H1 (cell line): ENCODE results near the gene FGD5. TPM values are rescaled to one million over a fixed set of nuclear protein-coding genes. Genes with fewer than 3 reads are reported as not detected.

Source experiments
- CTCF ChIA-PET: fragments of 300-600 bp; sonication (Branson Sonifier 250); formaldehyde crosslinking; loops from one replicate; lab custom pipeline; 2021; ENCODE audit not compliant: partially characterized antibody; lab: Charles Lee
- POLR2A ChIA-PET: fragments of 300-600 bp; sonication (Branson Sonifier 250); formaldehyde crosslinking; loops from one replicate; lab custom pipeline; 2021; ENCODE audit warnings: inconsistent platforms; ENCODE audit not compliant: partially characterized antibody; lab: Charles Lee
- DNase-seq, 2 experiments: peaks; one replicate each; pipeline versions ENCODE4 v3.0.0 to v3.0.0-alpha.2; 2010 to 2022; ENCODE audit warnings: low spot score in 2 of 2, low read depth in 1 of 2, mixed read lengths in 1 of 2
- FAIRE-seq: peaks from 2 replicates; lab custom pipeline; 2011; peaks lifted over from hg19 to GRCh38; lab: Jason Lieb, UNC
- H2AFZ ChIP-seq: 2 replicates; pipeline ENCODE4 v1.8.1; 2012; ENCODE audit warnings: low read length, inconsistent platforms
- H2AK5ac ChIP-seq: 2 replicates; pipeline ENCODE4 v1.6.1; 2013; ENCODE audit warnings: low read depth, low read length
- H2BK120ac ChIP-seq: replicated peaks from 2 replicates; pipeline ENCODE3; 2013; ENCODE audit warnings: low read depth, low read length, inconsistent platforms
- H2BK12ac ChIP-seq: 2 replicates; pipeline ENCODE4 v1.6.1; 2013; ENCODE audit warnings: low read depth, low read length
- H2BK15ac ChIP-seq: 2 replicates; pipeline ENCODE4 v1.6.1; 2013; ENCODE audit warnings: low read length
- H2BK20ac ChIP-seq: 2 replicates; pipeline ENCODE4 v1.6.1; 2013; ENCODE audit warnings: low read length
- H2BK5ac ChIP-seq: 2 replicates; pipeline ENCODE4 v1.6.1; 2013; ENCODE audit warnings: low read depth, low read length
- H3K14ac ChIP-seq: 2 replicates; pipeline ENCODE4 v1.6.1; 2013; ENCODE audit warnings: inconsistent platforms; ENCODE audit not compliant: insufficient read length
- H3K18ac ChIP-seq: 2 replicates; pipeline ENCODE4 v1.6.1; 2013; ENCODE audit warnings: low read length; ENCODE audit errors: extremely low read depth
- H3K23ac ChIP-seq: 2 replicates; pipeline ENCODE4 v1.6.1; 2013; ENCODE audit warnings: inconsistent platforms; ENCODE audit not compliant: insufficient read length
- H3K23me2 ChIP-seq: 2 replicates; pipeline ENCODE4 v1.6.1; 2013; ENCODE audit warnings: low read depth, low read length
- H3K27ac ChIP-seq: 2 replicates; pipeline ENCODE4 v1.6.1; 2011; ENCODE audit warnings: low read depth, low read length, inconsistent platforms
- H3K27me3 ChIP-seq, 4 experiments: replicated peaks in 1 of 4; 1 replicate in 1 of 4; 2 replicates in 3 of 4; pipeline versions ENCODE4 v1.6.1 to v1.8.1; 2011 to 2013; ENCODE audit warnings: low read length in 3 of 4, mild to moderate bottlenecking in 3 of 4, inconsistent platforms in 2 of 4, mixed read lengths in 2 of 4, moderate library complexity in 1 of 4; ENCODE audit not compliant: control insufficient read depth in 3 of 4, insufficient read depth in 3 of 4; ENCODE audit errors: extremely low read depth in 1 of 4
- H3K36me3 ChIP-seq, 4 experiments: 2 replicates each; pipeline versions ENCODE4 v1.6.1 to v1.8.1; 2011 to 2013; ENCODE audit warnings: mild to moderate bottlenecking in 4 of 4, low read length in 3 of 4, moderate library complexity in 2 of 4, control low read depth in 1 of 4, inconsistent platforms in 1 of 4; ENCODE audit not compliant: insufficient read depth in 4 of 4, control insufficient read depth in 2 of 4
- H3K4ac ChIP-seq: replicated peaks from 2 replicates; pipeline ENCODE3; 2013; ENCODE audit warnings: low read length, low read depth, mixed read lengths, inconsistent platforms; ENCODE audit not compliant: insufficient read length
- H3K4me1 ChIP-seq, 4 experiments: replicated peaks in 1 of 4; 1 replicate in 1 of 4; 2 replicates in 3 of 4; pipeline versions ENCODE4 v1.6.1 to v1.8.1; 2011 to 2013; ENCODE audit warnings: low read length in 3 of 4, inconsistent platforms in 2 of 4, mixed read lengths in 1 of 4; ENCODE audit not compliant: insufficient read depth in 4 of 4, control insufficient read depth in 3 of 4
- H3K4me2 ChIP-seq, 2 experiments: 2 replicates each; pipeline versions ENCODE4 v1.6.1 to v1.8.1; 2011 to 2013; ENCODE audit warnings: low read depth in 2 of 2, low read length in 2 of 2, control low read depth in 1 of 2, inconsistent platforms in 1 of 2, mild to moderate bottlenecking in 1 of 2; ENCODE audit not compliant: insufficient read depth in 1 of 2
- H3K4me3 ChIP-seq, 4 experiments: fragments of 200-600, 300-600 bp in 1 of 4; sonication (generic), shearing (Covaris generic), sonication (Bioruptor Twin) in 1 of 4; 2 replicates each; pipeline versions ENCODE4 v1.5.1 to v1.8.1; 2011 to 2016; ENCODE audit warnings: low read length in 4 of 4, low read depth in 3 of 4, control low read depth in 2 of 4, inconsistent platforms in 2 of 4, mild to moderate bottlenecking in 2 of 4, mixed read lengths in 1 of 4, moderate library complexity in 1 of 4; ENCODE audit not compliant: insufficient read depth in 2 of 4; ENCODE audit errors: extremely low read depth in 1 of 4
- H3K56ac ChIP-seq: replicated peaks from 2 replicates; pipeline ENCODE3; 2013; ENCODE audit warnings: low read depth, mild to moderate bottlenecking, mixed read lengths, low read length, inconsistent platforms; ENCODE audit not compliant: insufficient read length
- H3K79me1 ChIP-seq: 2 replicates; pipeline ENCODE4 v1.6.1; 2013; ENCODE audit warnings: low read depth, low read length, control low read depth
- H3K79me2 ChIP-seq, 2 experiments: 2 replicates each; pipeline versions ENCODE4 v1.6.1 to v1.8.1; 2012 to 2013; ENCODE audit warnings: low read length in 2 of 2, mild to moderate bottlenecking in 2 of 2, inconsistent platforms in 1 of 2; ENCODE audit not compliant: insufficient read depth in 2 of 2, control insufficient read depth in 1 of 2
- H3K9ac ChIP-seq, 4 experiments: replicated peaks in 1 of 4; 1 replicate in 1 of 4; 2 replicates in 3 of 4; pipeline versions ENCODE4 v1.6.1 to v1.8.1; 2011 to 2013; ENCODE audit warnings: low read depth in 3 of 4, low read length in 3 of 4, control low read depth in 2 of 4, mild to moderate bottlenecking in 2 of 4, moderate library complexity in 2 of 4, inconsistent platforms in 1 of 4; ENCODE audit errors: extremely low read depth in 1 of 4
- H3K9me3 ChIP-seq, 2 experiments: 2 replicates each; pipeline versions ENCODE4 v1.6.1 to v1.8.1; 2012 to 2013; ENCODE audit warnings: mild to moderate bottlenecking in 2 of 2, moderate library complexity in 2 of 2, control low read depth in 1 of 2, inconsistent platforms in 1 of 2, low read depth in 1 of 2, low read length in 1 of 2, mixed read lengths in 1 of 2; ENCODE audit not compliant: insufficient read depth in 2 of 2
- H4K20me1 ChIP-seq, 2 experiments: replicated peaks in 1 of 2; 2 replicates each; pipeline versions ENCODE3 to v1.8.1; 2011 to 2013; ENCODE audit warnings: inconsistent platforms in 2 of 2, low read length in 2 of 2, mild to moderate bottlenecking in 1 of 2; ENCODE audit not compliant: insufficient read depth in 2 of 2, control insufficient read depth in 1 of 2
- H4K5ac ChIP-seq: 2 replicates; pipeline ENCODE4 v1.6.1; 2013; ENCODE audit warnings: low read length, low read depth, mixed read lengths, inconsistent platforms; ENCODE audit not compliant: insufficient read length
- H4K8ac ChIP-seq: 2 replicates; pipeline ENCODE4 v1.8.0; 2013; ENCODE audit warnings: mild to moderate bottlenecking, moderate library complexity, low read length, inconsistent platforms; ENCODE audit not compliant: insufficient read depth; ENCODE audit errors: extremely low read depth
- H4K91ac ChIP-seq: replicated peaks from 2 replicates; pipeline ENCODE3; 2013; ENCODE audit warnings: low read length, mixed read lengths, inconsistent platforms; ENCODE audit not compliant: insufficient read length
- KDM1A ChIP-seq: fragments of 200-600, 300-600 bp; sonication (generic); IDR thresholded peaks from 2 replicates; pipeline ENCODE4 v1.7.1; 2016; ENCODE audit warnings: mild to moderate bottlenecking, low read length, borderline replicate concordance
- SIX5 ChIP-seq: IDR thresholded peaks from 2 replicates; pipeline ENCODE4 v1.6.1; 2011; ENCODE audit warnings: mild to moderate bottlenecking, low read depth, low read length
- WGBS, 2 experiments: shearing (Covaris generic) in 1 of 2; methylation state at CpG; one replicate each; pipeline versions ENCODE4 v1.1.6 to v1.1.7; 2013 to 2015; ENCODE audit warnings: low lambda C conversion rate in 2 of 2, mixed read lengths in 2 of 2, inconsistent platforms in 1 of 2, low coverage in 1 of 2, missing lambda C conversion rate in 1 of 2; ENCODE audit not compliant: insufficient replicate concordance in 2 of 2, insufficient coverage in 1 of 2, insufficient read length in 1 of 2; ENCODE audit errors: extremely low coverage in 1 of 2, missing lambda C conversion rate in 1 of 2; 5-methylcytosine and 5-hydroxymethylcytosine counted together
- polyA plus RNA-seq, 7 experiments: library from polyadenylated mRNA; depleted of rRNA in 3 of 7; stranded (reverse) in 5 of 7; unstranded in 2 of 7; fragments of >200 nt in 5 of 7; fragments of 200-250 nt in 2 of 7; gene quantifications; 1 replicate in 5 of 7; 2 replicates in 1 of 7; 4 replicates in 1 of 7; pipeline versions ENCODE4 v1.2.1 to v1.2.3, GENCODE V29; 2011 to 2013; ENCODE audit warnings: missing spikeins in 2 of 7, mixed read lengths in 2 of 7
- total RNA-seq: library from RNA; stranded (reverse); fragmentation: NEBNext Ultra II Directional; extraction: Animal tissue kit (Norgen Biotek cat#: 25700); gene quantifications from 2 replicates; pipeline ENCODE4 v1.2.1, GENCODE V29; 2021

FGD5 gene
- total and polyA plus RNA-seq, 2 of the 8 experiments (the other 6 are each of a cell fraction or from before 2014, with no cell fraction given), result 4.7 to 14.3 TPM

DNA sequence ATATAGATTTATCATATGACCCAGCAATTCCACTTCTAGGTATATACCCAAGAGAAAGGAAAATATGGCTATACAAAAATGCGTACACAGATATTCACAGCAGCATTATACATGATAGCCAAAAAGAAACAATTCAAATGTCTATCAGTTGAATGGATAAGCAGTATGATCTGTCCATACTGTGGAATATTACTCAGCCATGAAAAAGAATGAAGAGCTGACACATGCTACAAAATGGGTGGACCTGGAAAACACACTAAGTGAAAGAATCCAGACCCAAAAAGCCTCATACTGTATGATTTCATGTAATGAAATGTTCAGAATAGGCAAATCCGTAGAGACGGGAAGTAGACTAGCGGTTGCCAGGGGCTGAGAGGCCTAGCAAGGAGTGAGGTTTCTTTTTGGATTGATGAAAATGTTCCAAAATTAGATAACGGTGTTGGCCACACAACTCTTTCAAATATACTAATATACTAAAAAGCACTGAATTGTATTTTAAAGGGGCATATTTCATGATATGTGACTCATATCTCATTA lies 33.4 kb downstream of the FGD5 start:
- Histone ChIP-seq H4K20me1 (no peaks in the 10 kb centered on the region), H3K4me1 (peaks cover 10 to 28% (median 22%) of the 10 kb centered on the region in 4 experiments), H3K14ac (no peak overlapping the region), H2BK20ac (no peak overlapping the region), H3K36me3 (no peaks in the 10 kb centered on the region), H2BK5ac (no peak overlapping the region), H3K79me2 (no peaks in the 10 kb centered on the region), H2AFZ (no peak overlapping the region), H3K9me3 (no peaks in the 10 kb centered on the region), H2BK15ac (no peak overlapping the region), H3K4ac (no peak overlapping the region), H4K5ac (no peak overlapping the region), H4K8ac (no peak overlapping the region), H3K23ac (no peak overlapping the region), H3K4me2 (no peak overlapping the region), H2BK120ac (no peak overlapping the region), H3K23me2 (no peaks in the 10 kb centered on the region; the same call in 1 of the 2 replicates), H3K9ac (no peak overlapping the region), H3K27ac (no peak overlapping the region), H3K56ac (no peak overlapping the region), H3K18ac (no peak overlapping the region), H3K4me3 (no peak overlapping the region), H3K79me1 (no peaks in the 10 kb centered on the region; the same call in 1 of the 2 replicates), H3K27me3 (no peaks in the 10 kb centered on the region; a peak in 1 of 7 replicates), H2AK5ac (no peak overlapping the region), H2BK12ac (no peak overlapping the region), H4K91ac (no peak overlapping the region)
- DNase-seq, result no peak
- 88% methylated on average over 5 of the region's 5 CpGs; no CpG with 5 or more reads in 1 of the 2 experiments for WGBS, 2 experiments
- no peak for FAIRE-seq
- CTCF ChIA-PET, result interaction anchor here (1.8 kb wide), 1 partner anchor 10 kb away, joined by 5 read pairs; no protein-coding TSS in a partner anchor
- TF ChIP-seq SIX5 (no peak), KDM1A (peak; percentile 31; the same call in 1 of the 2 replicates)
- POLR2A ChIA-PET, result no interaction called here
